ENCODE measurements around the gene AMOTL1.
"Not testable (repeated sequence)": the region's sequence is repeated elsewhere in the genome, so short reads cannot be mapped to it uniquely, and the experiment has no call there.

Gene AMOTL1

DNA sequence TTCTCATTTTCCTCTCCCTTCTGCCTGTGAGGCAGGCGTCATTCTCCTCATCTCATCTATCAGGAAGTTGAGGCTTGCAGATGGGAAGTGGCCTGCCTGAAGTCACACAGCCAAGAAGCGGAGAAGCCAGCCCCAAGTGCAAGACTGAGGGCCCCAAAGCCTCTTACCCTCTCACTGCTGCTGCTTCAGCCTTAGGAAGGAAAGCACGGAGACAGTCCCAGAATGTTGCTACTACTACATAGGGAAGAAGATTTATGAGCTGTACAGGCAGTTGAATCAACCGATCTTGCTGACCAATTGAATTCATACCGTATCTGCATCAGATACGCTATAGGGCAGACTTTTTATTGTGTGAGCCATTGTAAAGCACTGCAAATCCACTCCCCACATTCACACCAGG is 116.2 kb downstream of the AMOTL1 start:
- DNase-seq, result no peak

DNA sequence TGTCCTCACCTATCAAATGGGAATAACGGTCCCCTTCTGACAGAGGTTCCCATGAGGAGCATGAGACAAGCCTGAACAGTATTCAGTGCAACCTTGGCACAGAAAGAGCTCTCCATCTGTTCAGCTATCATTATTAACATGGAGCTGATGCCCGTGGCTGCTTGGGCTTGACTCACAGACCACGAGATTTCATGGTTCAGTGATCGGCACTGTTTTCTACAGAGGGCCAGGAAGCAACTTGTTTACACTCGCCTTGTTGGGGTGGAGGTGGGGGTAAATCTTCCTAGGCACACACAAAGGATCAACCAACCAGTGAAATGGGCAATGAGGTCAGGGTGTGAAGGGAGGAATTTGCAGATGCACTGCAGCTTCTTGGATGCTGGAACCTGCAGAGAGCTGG is 117.0 kb downstream of the AMOTL1 start:
- no peak for DNase-seq

DNA sequence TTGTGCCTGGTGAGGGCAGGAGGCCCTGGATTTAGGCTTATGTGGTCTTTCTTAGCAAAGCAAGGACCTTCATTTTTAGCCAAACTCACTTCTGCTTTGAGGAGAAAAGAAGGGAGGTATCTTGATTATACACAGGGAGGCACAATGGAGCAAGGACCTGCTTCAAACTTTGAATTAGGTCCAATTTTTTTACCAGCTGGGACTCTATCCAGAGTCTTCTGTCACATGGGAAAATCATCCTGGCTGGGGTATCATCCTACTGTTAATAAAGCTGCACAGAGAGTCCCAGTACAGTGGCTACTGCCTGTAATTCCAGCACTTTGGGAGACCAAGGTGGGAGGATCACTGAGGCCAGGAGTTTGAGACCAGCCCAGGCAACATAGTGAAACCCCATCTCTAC is 117.4 kb downstream of the AMOTL1 start:
- DNase-seq, result no peak

DNA sequence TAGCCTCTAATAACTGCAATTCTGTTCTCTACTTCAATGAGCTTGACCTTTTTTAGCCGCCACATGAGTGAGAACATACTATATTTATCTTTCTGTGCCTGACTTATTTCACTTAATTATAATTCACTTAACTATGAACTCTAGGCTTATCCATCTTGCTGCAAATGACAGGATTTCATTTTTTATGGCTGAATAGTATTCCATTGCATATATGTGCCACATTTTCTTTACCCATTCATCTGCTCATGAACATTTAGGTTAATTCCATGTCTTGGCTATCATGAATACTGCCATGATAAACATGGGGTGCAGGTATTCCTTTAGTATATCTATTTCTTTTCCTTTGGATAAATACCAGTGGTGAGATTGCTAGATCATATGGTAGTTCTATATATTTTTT is 120.0 kb downstream of the AMOTL1 start:
- no peak for DNase-seq

DNA sequence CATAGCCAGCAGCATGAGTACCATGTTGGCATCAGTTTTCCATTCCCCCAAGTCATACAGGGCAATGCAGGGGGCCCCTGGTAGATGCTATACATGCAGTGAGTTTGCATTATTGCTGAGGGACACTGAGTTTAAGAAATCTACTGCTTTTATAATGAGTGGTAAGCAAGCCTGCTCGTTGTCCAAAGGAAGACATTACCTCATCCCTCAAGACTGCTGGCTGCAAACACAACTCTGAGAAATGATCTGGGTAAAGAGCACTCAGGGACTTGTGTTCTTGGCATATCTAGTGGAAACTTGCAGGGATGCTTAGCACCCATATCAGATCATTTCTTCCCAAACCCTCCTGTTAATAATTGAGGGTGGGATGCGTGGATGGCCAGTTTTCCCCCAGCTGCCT is 127.3 kb downstream of the AMOTL1 start:
- no peak for DNase-seq

DNA sequence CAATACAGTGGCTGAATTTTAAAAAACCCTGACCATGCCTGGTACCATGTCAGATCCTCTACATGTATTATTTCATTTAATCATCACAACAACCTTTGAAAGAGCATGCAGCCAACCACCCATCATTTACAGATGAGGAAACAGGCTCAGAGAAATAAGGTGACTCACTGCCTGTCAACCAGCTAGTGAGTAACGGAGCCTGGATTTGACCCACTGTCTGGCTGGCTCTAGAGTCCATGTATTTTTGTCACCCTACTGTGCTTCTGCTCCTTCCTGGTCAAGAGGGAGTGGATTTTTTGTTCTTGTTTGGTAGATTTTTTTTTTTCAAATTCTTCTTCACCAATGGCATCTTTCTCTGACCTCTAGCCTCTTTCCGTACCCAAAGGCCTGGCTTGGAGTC is 127.8 kb downstream of the AMOTL1 start:
- no peak for DNase-seq

DNA sequence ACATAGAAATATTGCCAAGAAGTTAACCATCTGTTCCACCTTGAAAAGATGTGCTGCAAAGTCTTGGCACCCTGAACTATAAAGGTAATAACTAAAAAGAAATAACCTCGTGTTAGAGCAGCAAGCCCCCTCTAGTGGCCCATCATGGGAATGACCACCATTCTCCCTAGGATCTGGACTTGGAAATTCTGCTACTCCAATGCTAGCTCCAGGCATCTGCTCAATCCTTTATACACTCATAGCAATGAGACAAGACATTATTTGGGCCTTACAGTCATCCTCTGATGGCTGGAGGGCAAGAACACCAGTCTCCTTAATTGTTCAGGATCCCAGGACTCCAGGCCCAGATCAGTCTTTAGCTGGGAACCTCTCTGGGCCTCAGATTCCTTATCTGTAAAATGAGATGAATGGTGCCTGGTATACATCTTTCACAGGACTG is 129.2 kb downstream of the AMOTL1 start:
- peak; percentile 47 to 55 for DNase-seq

DNA sequence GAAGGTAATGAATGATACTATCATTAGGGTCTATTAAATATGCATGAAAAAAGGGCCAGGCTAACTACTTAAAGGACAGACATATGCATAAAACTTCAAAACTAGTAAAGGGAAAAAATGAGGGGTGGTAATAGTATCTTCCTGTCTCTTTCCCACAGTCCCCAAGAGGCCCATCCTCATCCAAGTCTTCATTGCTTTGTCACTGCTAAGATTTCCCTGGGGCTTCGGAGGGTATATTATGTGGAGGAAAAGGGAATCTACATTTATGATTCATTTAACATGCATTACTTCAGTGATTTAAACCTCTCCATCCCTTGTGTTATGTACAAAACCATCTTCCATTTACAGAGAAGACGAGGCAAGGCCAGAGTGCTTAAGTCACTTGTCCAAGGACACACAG is 139.1 kb downstream of the AMOTL1 start:
- DNase-seq, result no peak

DNA sequence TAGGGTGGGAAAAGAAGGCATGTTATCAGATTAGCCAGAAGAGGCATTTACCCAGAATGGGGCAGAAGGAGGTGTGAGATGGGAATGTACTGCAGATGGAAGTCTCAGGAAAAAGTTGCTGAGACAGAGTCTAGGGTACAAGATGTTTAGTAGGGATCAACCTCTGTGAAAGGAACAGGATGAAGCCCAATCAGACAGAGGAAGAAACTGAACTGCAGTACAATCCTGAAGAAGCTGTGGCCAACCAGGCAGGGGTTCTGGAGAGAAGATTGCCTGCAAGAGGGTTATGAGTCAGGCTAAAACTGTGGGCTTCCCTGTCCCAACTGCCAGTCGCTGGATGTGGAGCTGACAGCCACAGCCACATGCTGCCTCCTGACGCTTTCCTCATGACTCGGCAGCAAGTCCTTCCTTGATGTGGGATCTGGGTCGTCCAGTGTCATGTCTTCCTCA is 141.2 kb downstream of the AMOTL1 start:
- no peak for DNase-seq

DNA sequence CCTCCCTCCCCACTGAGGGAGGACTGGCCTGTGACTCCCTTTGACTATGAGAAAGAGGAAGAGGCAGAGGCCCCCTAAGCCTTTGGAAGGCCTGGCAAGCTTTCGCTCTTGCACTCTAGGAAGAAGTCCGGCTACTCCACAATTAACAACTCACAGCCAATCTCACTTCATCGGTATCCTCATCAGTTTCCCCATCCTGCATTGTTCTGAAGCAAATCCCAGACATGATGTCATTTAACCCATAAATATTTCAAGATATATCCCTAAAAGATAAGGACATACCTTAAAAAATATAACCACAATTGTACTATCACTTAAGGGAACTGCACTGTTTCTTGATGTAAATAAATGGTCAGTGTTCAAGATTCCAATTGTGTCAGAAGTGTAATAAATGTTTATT is 142.1 kb downstream of the AMOTL1 start:
- DNase-seq, result no peak

DNA sequence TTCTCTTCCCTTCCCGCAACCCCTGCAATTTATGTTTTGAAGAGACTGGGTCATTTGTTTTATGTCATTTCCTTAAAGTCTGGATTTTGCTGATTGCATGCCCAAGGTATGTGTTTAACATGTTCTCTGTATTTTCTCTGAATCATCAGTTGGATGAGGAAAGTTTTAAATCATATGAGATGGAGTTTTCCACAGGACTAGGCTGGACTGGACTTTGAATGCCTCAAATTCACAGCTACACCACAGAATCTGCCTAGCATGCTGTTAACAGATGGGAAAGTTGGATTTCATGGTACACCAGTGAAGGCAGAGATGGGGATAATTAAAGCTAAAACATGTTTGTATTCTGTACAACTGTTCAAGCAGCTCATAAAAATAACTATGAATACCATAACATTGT is 142.6 kb downstream of the AMOTL1 start:
- DNase-seq, result no peak

DNA sequence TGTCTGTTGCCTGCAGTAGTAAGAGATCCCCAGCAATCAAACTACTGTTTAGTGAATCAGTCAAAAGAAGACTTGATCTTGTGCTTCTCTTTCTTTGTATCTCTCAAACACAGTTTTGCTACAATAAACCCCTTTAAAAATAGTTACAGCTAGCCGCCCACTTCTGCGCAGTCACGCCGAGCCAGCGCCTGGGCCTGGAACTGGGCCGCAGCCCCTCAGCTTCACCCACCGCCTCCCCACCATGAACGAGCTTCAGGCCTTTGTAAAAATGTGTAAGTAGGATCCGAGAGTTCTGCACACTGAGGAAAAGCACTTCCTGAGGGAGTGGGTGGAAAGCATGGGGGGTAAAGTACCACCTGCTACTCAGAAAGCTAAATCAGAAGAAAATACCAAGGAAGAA is 144.7 kb downstream of the AMOTL1 start:
- no peak for DNase-seq

DNA sequence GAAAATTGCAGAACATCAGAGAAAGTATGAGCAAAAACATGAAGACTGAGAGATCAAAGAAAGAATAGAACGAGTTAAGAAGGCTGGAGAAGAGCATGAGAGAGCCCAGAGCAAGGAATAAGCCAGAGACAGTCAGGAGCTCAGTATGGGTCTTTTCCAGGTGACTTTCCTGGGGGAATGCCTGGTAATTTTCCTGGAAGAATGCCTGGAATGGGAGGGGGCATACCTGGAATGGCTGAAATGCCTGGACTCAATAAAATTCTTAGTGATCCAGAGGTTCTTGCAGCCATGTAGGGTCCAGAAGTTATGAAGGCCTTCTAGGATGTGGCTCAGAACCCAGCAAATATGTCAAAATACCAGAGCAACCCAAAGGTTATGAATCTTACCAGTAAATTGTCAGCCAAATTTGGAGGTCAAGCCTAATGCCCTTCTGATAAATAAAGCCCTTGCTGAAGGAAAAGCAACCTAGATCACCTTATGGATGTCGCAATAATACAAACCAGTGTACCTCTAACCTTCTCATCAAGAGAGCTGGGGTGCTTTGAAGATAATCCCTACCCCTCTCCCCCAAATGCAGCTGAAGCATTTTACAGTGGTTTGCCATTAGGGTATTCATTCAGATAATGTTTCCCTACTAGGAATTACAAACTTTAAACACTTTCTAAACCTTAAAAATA is 145.7 kb downstream of the AMOTL1 start:
- DNase-seq, result not testable (repeated sequence)

DNA sequence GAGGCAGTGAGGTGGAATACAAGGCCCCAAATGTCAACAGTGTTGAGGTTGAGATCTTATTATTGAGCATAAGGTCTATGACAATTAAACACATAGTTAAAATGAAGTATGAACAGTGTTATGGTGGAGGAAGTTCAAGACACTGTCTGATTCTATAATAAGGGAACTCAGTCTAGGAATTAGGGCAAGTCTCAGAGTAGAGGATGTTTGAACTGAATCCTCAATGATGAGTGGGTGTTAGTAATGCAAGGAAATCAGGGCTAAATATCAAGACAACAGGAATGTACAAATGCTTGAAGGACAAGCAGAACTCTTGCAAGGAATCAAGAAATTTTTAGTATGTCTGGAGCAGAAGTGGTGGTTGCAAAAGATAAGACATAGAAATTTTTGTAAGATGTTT is 152.2 kb downstream of the AMOTL1 start:
- DNase-seq, result no peak

DNA sequence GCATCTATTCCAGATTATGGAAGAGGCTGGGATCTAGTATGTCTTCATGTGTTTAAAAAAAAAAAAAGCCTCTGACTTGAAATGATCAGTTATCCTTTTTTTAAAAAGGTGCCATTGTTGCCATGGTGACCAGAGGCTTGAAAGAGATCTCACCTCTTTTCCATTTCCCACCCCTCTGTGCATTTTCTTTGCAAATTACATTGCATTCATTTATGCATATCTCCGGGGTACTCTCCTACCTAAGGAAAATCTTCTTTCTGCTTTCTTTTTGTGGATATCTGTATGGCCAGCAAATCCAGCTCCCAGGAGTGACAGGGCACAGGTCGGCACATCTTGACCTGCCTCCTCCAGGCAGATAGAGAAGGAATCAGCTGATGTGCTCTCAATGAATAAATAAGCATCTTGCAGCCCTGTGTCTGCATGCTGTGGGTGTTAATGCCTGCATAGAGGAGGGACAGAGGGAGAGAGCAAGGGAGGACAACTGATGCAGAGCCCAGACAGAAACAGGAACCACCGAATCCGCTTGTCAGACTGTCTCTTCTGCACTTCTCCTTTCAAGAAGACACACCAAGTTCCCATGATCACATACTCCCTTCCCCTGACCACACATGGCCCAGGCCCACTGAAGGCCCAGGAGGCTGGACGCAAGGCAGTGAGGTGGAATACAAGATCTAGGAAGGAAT is 154.3 kb downstream of the AMOTL1 start:
- no peak for DNase-seq

DNA sequence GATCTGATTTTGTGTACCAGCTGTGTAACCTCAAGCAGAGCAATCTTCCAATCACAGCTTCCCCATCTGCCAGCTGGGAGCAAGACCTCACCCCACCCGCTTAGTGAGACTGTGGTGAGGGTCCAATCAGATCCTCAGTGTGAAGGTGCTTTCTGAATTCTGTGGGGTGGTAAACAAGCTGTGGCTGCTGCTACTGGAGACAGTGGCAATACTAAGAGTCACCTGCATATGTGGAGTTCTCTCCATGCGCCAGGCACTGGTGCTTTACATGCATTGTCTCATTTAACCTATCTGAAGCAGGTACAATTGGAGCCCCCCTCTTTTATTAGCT is 154.8 kb downstream of the AMOTL1 start:
- DNase-seq, result no peak

DNA sequence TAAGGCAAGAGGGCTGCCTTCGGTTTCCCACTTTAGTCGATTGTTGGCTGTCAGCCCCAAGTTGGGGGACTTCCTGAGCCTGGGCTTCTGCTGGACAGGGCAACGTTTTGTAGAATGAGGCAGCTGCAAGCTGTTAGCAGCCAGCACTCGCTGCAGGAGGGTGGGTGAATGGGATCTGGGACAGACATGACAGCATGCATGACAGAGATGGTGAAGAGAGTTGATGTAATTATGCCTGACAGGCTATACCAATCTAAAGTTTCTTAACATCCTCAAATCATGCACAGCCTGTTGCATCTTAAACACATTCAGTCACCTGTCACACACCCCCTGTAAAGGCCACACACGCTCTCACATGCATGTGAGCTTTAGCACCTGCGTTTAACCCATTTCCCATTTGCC is 156.0 kb downstream of the AMOTL1 start:
- DNase-seq, result no peak

DNA sequence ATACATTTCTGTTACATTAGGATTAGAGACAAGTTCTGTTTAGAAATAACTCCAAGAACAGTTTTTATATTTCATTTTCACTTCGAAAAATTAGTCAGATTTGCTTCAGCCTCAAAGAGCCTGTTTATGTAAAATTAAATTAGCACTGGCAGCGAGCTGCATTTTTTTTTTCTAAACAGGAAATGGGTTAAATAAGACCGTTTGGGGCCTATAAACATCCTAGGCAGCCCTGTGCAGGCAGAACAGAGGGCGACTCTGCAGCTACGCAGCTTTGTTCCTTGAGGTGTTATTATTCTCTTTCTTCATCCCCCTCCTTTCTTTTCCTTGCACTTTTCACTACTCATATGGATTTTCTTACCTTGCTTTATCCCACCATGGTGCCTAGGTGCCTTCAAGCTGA is 156.5 kb downstream of the AMOTL1 start:
- DNase-seq, result no peak

DNA sequence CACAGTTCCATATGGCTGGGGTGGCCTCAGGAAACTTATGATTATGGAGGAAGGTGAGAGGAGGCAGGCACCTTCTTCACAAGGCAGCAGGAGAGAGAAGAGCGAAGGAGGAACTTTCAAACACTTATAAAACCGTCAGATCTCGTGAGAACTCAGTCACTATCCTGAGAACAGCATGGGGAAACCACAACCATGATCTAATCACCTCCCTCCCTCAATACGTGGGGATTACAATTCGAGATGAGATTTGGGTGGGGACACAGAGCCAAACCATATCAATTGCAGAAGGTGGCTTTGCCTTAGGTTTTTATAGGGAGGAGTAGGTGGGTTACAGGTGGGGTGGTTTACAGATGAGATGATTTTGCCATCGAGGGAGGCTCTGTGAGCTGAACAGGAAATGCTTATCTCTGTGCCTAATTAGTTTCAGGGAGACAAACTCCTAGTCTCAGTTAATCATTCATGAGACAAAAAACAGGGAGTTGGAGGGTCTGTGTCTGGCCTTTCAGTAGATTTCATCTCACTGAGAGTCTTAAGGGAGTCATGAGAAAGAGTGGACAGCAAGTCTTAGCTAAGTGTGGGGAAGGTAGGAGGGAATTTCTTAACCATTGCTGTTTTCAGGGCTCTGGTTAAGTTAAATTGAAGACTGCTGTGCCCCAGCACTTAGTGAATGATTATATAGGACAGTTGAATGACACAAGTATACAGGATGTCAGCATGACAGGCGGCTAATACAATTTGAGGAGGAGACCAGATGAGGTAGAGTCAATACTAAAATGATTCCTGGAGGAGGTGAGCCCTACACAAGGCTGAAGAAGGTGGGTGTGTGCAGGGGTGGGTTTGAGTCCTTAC is 157.5 kb downstream of the AMOTL1 start:
- no peak for DNase-seq

DNA sequence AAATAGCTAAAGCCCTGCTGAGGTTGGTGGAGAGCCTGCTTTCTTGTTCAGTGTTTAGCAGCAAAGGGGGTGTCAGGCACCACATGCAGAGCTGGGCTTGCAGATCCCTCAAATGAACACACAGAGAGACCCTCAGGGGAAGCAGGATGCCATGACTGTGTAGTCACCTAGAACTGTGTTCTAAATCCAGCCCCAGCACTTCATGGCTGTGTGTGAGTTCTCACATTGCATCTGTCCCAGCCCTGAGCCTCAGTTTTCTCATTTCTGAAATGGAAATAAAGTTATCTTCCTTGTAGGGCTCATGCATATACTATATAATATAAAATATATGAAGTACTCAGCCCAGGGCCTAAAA is 158.1 kb downstream of the AMOTL1 start:
- DNase-seq, result no peak

Data from activated T-cell treated with anti-CD3 and anti-CD28 coated beads, Interleukin-2, amount 50 U/mL, for 48 hours (primary cell).